ENCODE measurements around the gene RBM27. TPM values are rescaled to one million over a fixed set of nuclear protein-coding genes. Genes with fewer than 3 reads are reported as not detected.

RBM27 gene
- total RNA-seq = 19.8 and 20.5 TPM in 2 replicates

GRCh38 chr5:146203011-146203871 lies at the start of gene RBM27:
Gene RBM27, plus strand, starts transcription at chr5:146203605. Its CDS starts 161 bp downstream, at chr5:146203766.

Other genes with a start within 250 kb of the RBM27 start
- 0.43 TPM in 1 of 2 replicates, not detected in the other for gene PLAC8L1, start 98.0 kb upstream of the RBM27 start, total RNA-seq
- gene LARS1, start 21.0 kb upstream of the RBM27 start, total RNA-seq = 139 and 172 TPM in 2 replicates
- gene POU4F3, start 135.2 kb downstream of the RBM27 start, total RNA-seq = 0.24 TPM in 1 of 2 replicates, not detected in the other
- 21.9 and 43.3 TPM in 2 replicates for gene TCERG1, start 243.7 kb downstream of the RBM27 start, total RNA-seq

Data from tracheal epithelial cell (primary cell).